GM19240 (cell line): ENCODE results near the gene SSH3.
A peak's percentile ranks its signal among the peaks of the same experiment; 100 is the strongest.

ENCODE experiments used
- DNase-seq: peaks from one replicate; pipeline ENCODE4 v3.0.0; 2011; ENCODE audit warnings: low spot score; ENCODE audit not compliant: insufficient read length

The SSH3 gene

GRCh38 chr11:67345247-67345919 lies 42.1 kb downstream of the SSH3 start:
- no peak for DNase-seq

- no peak for DNase-seq
Measured at GRCh38 chr11:67345920-67346819, 42.8 kb downstream of the SSH3 start.

GRCh38 chr11:67347964-67348749 lies 44.8 kb downstream of the SSH3 start:
- DNase-seq: no peak

GRCh38 chr11:67349036-67349435 lies 45.7 kb downstream of the SSH3 start:
- no peak for DNase-seq

GRCh38 chr11:67349457-67349856 lies 46.1 kb downstream of the SSH3 start:
- no peak for DNase-seq

GRCh38 chr11:67349928-67350465 lies 46.7 kb downstream of the SSH3 start:
- DNase-seq: no peak

- DNase-seq: no peak
Measured at GRCh38 chr11:67351275-67352005, 48.1 kb downstream of the SSH3 start.

- no peak for DNase-seq
Measured at GRCh38 chr11:67352546-67353316, 49.4 kb downstream of the SSH3 start.

- DNase-seq: peak; percentile 86
Measured at GRCh38 chr11:67353317-67354074, 50.2 kb downstream of the SSH3 start, which contains the start of gene POLD4. Gene POLD4 (minus strand): TSS chr11:67353546. CDS start chr11:67353399, 147 bp downstream.

- DNase-seq: no peak
Measured at GRCh38 chr11:67354075-67355022, 51.0 kb downstream of the SSH3 start.

- DNase-seq: no peak
Measured at GRCh38 chr11:67355023-67355793, 51.9 kb downstream of the SSH3 start.

- no peak for DNase-seq
Measured at GRCh38 chr11:67355794-67356386, 52.6 kb downstream of the SSH3 start.

- DNase-seq: no peak
Measured at GRCh38 chr11:67356387-67356863, 53.1 kb downstream of the SSH3 start.

GRCh38 chr11:67356864-67357561 lies 53.7 kb downstream of the SSH3 start:
- DNase-seq: peak; percentile 74

GRCh38 chr11:67357831-67358670 lies 54.7 kb downstream of the SSH3 start:
- no peak for DNase-seq
